Nephron (organoid): Measurements from ENCODE around the gene ELMO1.

Experiments
- H3K27ac Mint-ChIP-seq, 3 experiments: 2 replicates each; pipeline ENCODE4 v1.8.0; 2020; ENCODE audit warnings: mixed read lengths in 3 of 3, mild to moderate bottlenecking in 2 of 3, moderate library complexity in 1 of 3
- H3K27me3 Mint-ChIP-seq: 2 replicates; pipeline ENCODE4 v1.8.0; 2021; ENCODE audit warnings: low read depth, mild to moderate bottlenecking, moderate library complexity, mixed read lengths
- H3K36me3 Mint-ChIP-seq: 2 replicates; pipeline ENCODE4 v1.8.0; 2020; ENCODE audit warnings: low read depth, mixed read lengths
- H3K4me1 Mint-ChIP-seq: 2 replicates; pipeline ENCODE4 v1.8.0; 2020; ENCODE audit warnings: mixed read lengths
- H3K4me3 Mint-ChIP-seq, 3 experiments: 2 replicates each; pipeline ENCODE4 v1.8.0; 2020; ENCODE audit warnings: mild to moderate bottlenecking in 3 of 3, mixed read lengths in 3 of 3, moderate library complexity in 2 of 3
- H3K9me3 Mint-ChIP-seq: 2 replicates; pipeline ENCODE4 v1.8.0; 2020; ENCODE audit warnings: mixed read lengths
- CTCF ChIP-seq, 3 experiments: fragments of 200-600 bp; sonication (generic); IDR thresholded peaks; one replicate each; pipeline ENCODE4 v1.5.0; 2021; ENCODE audit warnings: antibody characterized with exemption in 3 of 3; ENCODE audit not compliant: unreplicated experiment in 3 of 3

The ELMO1 gene

GRCh38 chr7:37062560-37062859 lies 386.2 kb downstream of the ELMO1 start:
- Mint-ChIP-seq H3K27ac (no peak overlapping the region), H3K27me3 (no peaks in the 10 kb centered on the region), H3K4me3 (no peak overlapping the region), H3K9me3 (peaks cover 6% of the 10 kb centered on the region), H3K4me1 (peaks cover 10% of the 10 kb centered on the region), H3K36me3 (no peaks in the 10 kb centered on the region)
- no peak for TF ChIP-seq CTCF (IDR thresholded peaks at IDR 0.05; ENCODE audit: unreplicated experiment in 3 of 3)

- H3K4me3 Mint-ChIP-seq: no peak overlapping the region
- H3K9me3 Mint-ChIP-seq: peaks cover 6% of the 10 kb centered on the region
- no peak for TF ChIP-seq CTCF (IDR thresholded peaks at IDR 0.05; ENCODE audit: unreplicated experiment in 3 of 3)
- H3K27ac Mint-ChIP-seq: no peak overlapping the region
- peaks cover 10% of the 10 kb centered on the region for H3K4me1 Mint-ChIP-seq
- H3K27me3 Mint-ChIP-seq: no peaks in the 10 kb centered on the region
- no peaks in the 10 kb centered on the region for H3K36me3 Mint-ChIP-seq
These were observed 386.7 kb downstream of the ELMO1 start for GRCh38 chr7:37061849-37062559.

- H3K27ac Mint-ChIP-seq: no peak overlapping the region
- H3K36me3 Mint-ChIP-seq: no peaks in the 10 kb centered on the region
- no peak for TF ChIP-seq CTCF (IDR thresholded peaks at IDR 0.05; ENCODE audit: unreplicated experiment in 3 of 3)
- H3K4me1 Mint-ChIP-seq: no peaks in the 10 kb centered on the region
- peaks cover 5% of the 10 kb centered on the region for H3K27me3 Mint-ChIP-seq
- no peak overlapping the region for H3K4me3 Mint-ChIP-seq
- H3K9me3 Mint-ChIP-seq: peaks cover 3% of the 10 kb centered on the region
These were observed 392.3 kb downstream of the ELMO1 start for GRCh38 chr7:37056234-37056912.

- Mint-ChIP-seq H3K36me3 (no peaks in the 10 kb centered on the region), H3K27me3 (peaks cover 5% of the 10 kb centered on the region)
- TF ChIP-seq CTCF (IDR thresholded peaks at IDR 0.05; ENCODE audit: unreplicated experiment in 3 of 3): no peak
These were observed 393.9 kb downstream of the ELMO1 start for GRCh38 chr7:37054624-37055241.

GRCh38 chr7:37052705-37053104 lies 396.0 kb downstream of the ELMO1 start:
- Mint-ChIP-seq H3K36me3 (no peaks in the 10 kb centered on the region), H3K27me3 (peaks cover 5% of the 10 kb centered on the region), H3K27ac (no peak overlapping the region), H3K9me3 (no peaks in the 10 kb centered on the region), H3K4me1 (no peaks in the 10 kb centered on the region), H3K4me3 (no peak overlapping the region)
- no peak for TF ChIP-seq CTCF (IDR thresholded peaks at IDR 0.05; ENCODE audit: unreplicated experiment in 3 of 3)

More at GRCh38 chr7:37054624-37055241, 393.9 kb downstream of the ELMO1 start:
- H3K9me3 Mint-ChIP-seq: peaks cover 3% of the 10 kb centered on the region
- H3K4me3 Mint-ChIP-seq: no peak overlapping the region
- no peak overlapping the region for H3K27ac Mint-ChIP-seq
- no peaks in the 10 kb centered on the region for H3K4me1 Mint-ChIP-seq
